RWPE1 (cell line): ENCODE measurements around the gene RPL38.

ENCODE experiments used
- CTCF ChIA-PET: fragments of 350-600 bp; sonication (Branson Sonifier 250); formaldehyde crosslinking; extraction: SDS; loops from one replicate; lab custom pipeline; 2021; lab: Yijun Ruan, JAX
- POLR2A ChIA-PET: fragments of 400-600 bp; formaldehyde crosslinking; extraction: SDS; loops from one replicate; lab custom pipeline; 2020; ENCODE audit warnings: antibody characterized with exemption; ENCODE audit not compliant: low non-redundant PET; lab: Yijun Ruan, JAX
- DNase-seq: peaks from one replicate; pipeline ENCODE4 v3.0.0; 2012; ENCODE audit warnings: low spot score
- H3K27ac ChIP-seq: fragments of 450-650 bp; 2 replicates; pipeline ENCODE4 v1.5.1; 2017
- TF ChIP-seq, protein P1 (sequence below): fragments of 450-650 bp; conservative IDR thresholded peaks from 2 replicates; pipeline ENCODE4 v1.5.1; 2017; ENCODE audit warnings: low read depth, mild to moderate bottlenecking

The RPL38 gene

DNA sequence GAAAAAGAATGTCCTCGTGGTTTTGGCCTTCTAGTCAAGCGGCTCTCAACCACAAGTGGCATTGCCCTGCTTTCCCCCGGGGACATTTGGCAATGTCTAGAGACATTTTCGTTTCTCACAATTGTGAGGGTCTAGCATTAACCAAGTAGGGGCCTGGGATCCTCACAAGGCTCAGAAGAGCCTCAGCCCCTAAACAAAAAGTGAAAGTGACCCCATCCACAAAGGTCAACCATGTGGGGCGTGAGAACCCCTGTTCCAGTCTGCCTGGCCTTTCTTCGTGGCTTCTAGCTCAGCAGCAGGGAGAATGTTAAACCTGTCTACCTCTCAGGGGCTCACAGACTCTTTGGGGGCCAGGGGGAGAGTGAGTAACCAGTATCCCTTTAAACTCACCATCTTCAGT is 4.8 kb upstream of the RPL38 start:
- ChIA-PET POLR2A (no interaction called here), CTCF (interaction anchor here (1.1 kb wide), 1 partner anchor 893 kb away, joined by 3 read pairs; no protein-coding TSS in a partner anchor)
- TF ChIP-seq, protein P1, sequence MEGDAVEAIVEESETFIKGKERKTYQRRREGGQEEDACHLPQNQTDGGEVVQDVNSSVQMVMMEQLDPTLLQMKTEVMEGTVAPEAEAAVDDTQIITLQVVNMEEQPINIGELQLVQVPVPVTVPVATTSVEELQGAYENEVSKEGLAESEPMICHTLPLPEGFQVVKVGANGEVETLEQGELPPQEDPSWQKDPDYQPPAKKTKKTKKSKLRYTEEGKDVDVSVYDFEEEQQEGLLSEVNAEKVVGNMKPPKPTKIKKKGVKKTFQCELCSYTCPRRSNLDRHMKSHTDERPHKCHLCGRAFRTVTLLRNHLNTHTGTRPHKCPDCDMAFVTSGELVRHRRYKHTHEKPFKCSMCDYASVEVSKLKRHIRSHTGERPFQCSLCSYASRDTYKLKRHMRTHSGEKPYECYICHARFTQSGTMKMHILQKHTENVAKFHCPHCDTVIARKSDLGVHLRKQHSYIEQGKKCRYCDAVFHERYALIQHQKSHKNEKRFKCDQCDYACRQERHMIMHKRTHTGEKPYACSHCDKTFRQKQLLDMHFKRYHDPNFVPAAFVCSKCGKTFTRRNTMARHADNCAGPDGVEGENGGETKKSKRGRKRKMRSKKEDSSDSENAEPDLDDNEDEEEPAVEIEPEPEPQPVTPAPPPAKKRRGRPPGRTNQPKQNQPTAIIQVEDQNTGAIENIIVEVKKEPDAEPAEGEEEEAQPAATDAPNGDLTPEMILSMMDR: no peak
- H3K27ac ChIP-seq: no peak overlapping the region
- DNase-seq: no peak

DNA sequence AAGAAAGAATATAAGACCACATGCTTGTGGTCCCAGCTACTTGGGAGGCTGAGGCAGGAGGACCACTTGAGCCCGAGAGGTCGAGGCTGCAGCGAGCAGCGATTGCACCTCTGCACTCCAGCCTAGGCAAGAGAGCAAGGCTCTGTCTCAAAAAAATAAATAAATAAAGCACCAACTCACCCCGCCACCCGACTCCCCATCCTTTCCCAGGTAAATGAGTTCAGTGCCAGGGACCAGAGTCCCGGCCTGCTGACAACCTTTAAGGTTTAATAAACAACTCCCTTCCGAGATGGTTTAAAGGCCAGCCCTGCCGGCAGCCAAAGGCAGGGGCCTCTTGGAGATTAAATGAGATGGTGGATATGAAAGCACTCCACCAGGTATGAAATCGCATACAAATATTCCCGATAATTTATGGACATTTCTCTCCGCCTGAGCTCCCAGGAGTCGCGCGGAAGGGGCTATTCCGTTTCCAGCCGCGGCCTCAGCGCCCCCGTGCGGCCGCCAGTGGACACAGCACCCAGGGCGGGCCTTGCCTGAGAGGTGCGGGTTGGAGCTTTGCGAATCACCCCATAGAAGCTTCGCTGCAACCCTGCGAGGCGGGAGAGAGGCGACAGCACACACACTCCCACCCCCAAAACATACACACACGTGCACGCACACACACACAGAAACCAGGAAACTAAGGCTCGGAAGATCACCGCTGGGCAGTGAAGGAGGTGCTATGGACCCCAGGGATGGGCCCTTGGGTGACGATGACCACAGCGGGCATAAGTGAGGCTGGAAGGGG is 4.0 kb upstream of the RPL38 start:
- POLR2A ChIA-PET: interaction anchor here (0.6 kb wide), 1 partner anchor 40 kb away, joined by 4 read pairs; no protein-coding TSS in a partner anchor

DNA sequence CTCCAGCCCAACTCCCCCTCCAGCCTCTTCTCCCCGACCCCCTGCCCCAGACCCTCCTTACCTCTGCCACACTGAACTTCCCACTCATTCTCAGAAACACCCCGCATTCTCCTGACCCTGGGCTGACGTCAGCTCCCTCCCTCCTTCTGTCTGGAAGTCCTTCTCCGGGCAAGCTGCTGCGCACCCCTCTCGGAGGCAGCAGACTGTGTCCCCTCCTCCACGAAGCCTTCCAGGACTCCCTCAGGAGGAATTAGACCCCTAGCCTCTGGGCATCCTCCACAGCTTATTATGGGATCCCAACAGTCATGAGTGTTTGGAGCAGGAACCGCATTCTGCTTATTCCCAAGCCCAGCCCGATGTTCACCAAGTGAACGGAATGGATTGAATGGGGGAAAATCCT is 3.4 kb upstream of the RPL38 start:
- TF ChIP-seq, protein P1: no peak
- ChIA-PET POLR2A (interaction anchor here (0.6 kb wide), 1 partner anchor 40 kb away, joined by 4 read pairs; no protein-coding TSS in a partner anchor), CTCF (interaction anchor here (0.5 to 1.7 kb wide), 17 partner anchors 9 to 774 kb away, joined by 3 to 11 read pairs (median 4); no protein-coding TSS in a partner anchor)
- no peak overlapping the region for H3K27ac ChIP-seq
- no peak for DNase-seq

More for the DNA sequence above, 4.0 kb upstream of the RPL38 start:
- DNase-seq: peak; percentile 65
- TF ChIP-seq, protein P1: peak; percentile 99
- no peak overlapping the region for H3K27ac ChIP-seq
- CTCF ChIA-PET: interaction anchor here (0.5 to 1.7 kb wide), 23 partner anchors 8 to 1041 kb away, joined by 3 to 11 read pairs (median 3); no protein-coding TSS in a partner anchor

DNA sequence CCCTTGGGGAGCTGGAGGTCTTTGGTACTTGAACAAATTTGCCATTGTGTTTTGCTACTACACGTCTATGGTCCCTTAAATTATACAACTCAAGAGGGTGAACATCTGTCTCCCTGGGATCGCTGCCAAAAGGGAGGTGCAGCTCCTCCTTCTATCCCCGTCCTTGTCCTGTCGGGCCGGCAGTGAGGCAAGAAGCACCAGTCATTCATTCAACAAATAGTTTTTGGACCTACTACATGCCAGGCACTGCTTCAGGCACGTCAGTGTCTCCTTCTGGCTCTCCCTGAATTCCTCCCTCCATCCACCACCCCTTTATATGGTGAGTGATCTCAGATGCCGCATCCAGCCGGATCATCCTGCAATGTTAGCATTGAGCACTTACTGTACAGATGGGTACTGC is 2.2 kb upstream of the RPL38 start:
- TF ChIP-seq, protein P1: no peak
- ChIA-PET POLR2A (interaction anchor here (0.6 kb wide), 1 partner anchor 890 kb away, joined by 4 read pairs; no protein-coding TSS in a partner anchor), CTCF (no interaction called here)
- H3K27ac ChIP-seq: no peak overlapping the region
- peak; percentile 54 for DNase-seq

DNA sequence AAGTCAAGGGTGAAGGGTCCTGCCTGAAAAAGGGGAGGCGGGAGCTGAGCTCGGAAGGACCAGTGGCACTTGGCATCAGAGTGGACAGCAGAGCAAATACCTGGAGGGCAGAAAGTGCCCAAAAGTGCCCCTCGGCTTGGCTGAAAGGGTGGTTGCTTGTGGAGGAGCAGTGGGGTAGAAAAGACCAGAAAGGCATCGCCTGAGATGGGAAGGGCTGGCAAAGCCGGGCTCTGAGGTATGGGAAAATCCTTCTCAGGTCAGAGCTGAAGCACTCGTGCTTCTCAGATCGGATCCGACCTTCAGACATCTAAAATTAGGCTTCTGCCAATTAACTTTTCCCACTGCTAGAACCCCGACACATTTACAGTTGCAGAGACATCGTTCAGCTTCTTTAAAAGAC is 1.5 kb upstream of the RPL38 start:
- ChIA-PET POLR2A (interaction anchor here (0.6 kb wide), 1 partner anchor 891 kb away, joined by 4 read pairs; no protein-coding TSS in a partner anchor), CTCF (interaction anchor here (0.6 kb wide), 1 partner anchor 180 kb away, joined by 3 read pairs; no protein-coding TSS in a partner anchor)
- H3K27ac ChIP-seq: no peak overlapping the region
- TF ChIP-seq, protein P1: no peak
- no peak for DNase-seq

DNA sequence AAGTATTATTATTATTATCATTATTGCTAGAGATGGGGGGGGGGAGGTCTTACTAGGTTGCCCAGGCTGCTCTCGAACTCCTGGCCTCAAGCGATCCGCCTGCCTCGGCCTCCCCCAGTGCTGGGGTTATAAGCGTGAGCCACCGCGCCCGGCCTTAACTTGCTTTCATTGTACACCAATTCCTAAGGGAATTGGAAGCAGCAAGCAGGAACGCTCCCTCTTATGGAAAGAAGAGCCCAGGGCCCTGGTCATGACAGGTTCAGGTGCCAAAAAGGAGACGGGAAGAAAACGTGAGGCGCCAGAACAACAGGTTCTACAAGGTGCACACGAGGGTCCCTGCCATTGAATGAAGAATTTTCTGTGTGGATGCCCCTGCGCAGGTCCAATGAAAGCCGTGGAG is 540 bp upstream of the RPL38 start:
- CTCF ChIA-PET: interaction anchor here (0.6 to 1.1 kb wide), 5 partner anchors 10 to 575 kb away, joined by 3 to 4 read pairs (median 4); partner anchors contain the start of genes BTBD17 and TTYH2
- peak overlapping the region; percentile 77 for H3K27ac ChIP-seq
- TF ChIP-seq, protein P1: no peak
- POLR2A ChIA-PET: interaction anchor here (0.5 to 0.7 kb wide), 4 partner anchors 265 to 879 kb away, joined by 3 read pairs; no protein-coding TSS in a partner anchor
- no peak for DNase-seq
